GM21526 (cell line): Measurements from ENCODE around the gene BANP.
"Not testable (repeated sequence)": the region's sequence is repeated elsewhere in the genome, so short reads cannot be mapped to it uniquely, and the experiment has no call there.

ENCODE experiments used
- ATAC-seq: cut with Tn5 transposase; IDR thresholded peaks from one replicate; pipeline ENCODE4 v1.9.1; 2021; ENCODE audit warnings: moderate library complexity; ENCODE audit not compliant: unreplicated experiment, low FRiP score

BANP gene

GRCh38 chr16:88076211-88076931, 125.1 kb downstream of the BANP start:
- ATAC-seq, result no peak

DNA sequence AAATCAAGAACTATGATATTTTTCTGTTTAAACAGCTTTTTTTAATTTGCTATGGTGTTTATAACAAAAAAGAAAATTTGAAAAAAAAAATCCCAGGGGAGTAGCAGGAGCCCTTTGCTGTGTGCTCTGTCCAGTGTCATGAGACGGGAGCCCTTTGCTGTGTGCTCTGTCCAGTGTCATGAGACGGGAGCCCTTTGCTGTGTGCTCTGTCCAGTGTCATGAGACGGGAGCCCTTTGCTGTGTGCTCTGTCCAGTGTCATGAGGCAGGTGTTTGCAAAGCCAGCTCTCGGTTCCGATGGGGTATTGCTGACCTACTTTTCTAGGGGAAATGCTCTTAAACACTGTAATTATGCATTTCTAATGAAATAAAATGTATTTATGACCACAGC, 125.7 kb downstream of the BANP start:
- not testable (repeated sequence) for ATAC-seq

DNA sequence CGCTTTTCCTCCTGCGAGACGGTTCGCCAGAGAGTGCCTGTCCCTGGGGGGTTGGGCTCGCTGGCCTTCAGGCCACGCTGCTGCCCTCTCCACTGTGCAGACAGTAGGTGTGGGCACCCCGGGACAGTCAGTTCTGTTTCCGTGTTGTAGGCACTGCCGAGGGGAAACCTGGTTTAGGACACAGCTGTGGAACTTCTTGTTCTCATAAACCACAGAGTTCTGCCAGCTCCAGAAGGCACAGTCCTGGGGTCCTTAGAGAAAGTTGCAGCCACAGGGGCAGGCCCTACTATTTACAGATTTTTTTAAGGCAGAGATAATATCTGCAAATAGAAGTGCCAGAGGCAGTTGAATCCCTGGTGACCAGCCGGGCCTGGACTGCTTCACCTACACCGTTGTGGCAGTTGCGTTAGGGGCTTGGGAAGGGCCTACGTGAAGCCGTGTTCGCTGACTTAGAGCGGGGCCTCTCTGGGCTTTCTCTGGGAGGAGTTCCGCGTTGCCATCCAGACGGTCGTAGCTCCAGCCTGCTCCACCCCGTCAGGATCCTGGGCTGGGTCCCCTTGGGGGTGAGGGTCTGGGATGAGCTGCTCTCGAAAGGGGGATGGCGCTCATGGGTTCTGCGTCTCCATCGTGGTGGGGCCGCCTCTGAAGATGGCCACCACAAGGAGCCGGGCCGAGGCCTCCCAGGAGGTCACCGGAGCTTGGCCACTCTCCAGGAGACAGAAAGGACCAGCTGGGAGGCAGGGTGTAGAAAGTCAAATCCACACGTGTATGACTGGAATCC, 126.3 kb downstream of the BANP start:
- no peak for ATAC-seq

- no peak for ATAC-seq
Measured at GRCh38 chr16:88078111-88078775, 127.0 kb downstream of the BANP start.

DNA sequence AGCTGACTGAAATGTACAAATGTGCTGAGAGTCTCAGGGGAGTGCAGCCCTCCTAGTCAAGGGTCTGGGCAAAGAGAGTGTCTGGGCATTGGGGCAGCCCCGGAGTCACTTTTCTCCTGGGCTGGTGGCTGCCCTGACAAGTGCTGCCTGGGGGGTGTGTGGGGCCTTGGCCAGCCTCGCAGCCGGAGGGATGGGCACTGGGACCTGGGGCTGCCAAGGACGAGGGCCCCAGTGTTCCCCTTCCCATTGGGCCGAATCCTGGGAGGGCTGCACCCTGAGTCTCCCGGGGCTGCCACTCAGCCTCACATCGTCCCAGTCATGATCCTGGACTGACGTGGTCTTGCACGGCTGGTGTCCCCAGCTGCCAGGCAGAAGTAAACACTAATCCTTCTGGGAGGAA, 132.3 kb downstream of the BANP start:
- no peak for ATAC-seq

DNA sequence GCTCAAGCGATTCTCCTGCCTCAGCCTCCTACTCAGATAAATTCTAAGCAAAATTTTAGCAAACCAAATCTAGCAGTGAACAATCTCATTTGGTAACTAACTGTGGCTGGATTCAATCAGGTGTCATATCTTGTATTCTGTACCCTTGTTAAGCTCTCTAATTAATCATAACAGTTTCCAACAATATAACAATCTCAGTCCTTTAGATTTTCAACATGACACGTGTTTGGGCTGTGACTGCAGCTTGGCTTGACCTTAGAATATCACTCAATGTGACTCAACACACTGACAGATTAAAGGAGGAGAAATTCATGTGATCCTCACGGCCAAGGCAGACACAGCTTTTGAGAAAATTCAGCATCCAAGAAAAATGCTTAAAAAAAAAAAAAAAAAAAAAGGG, 133.6 kb downstream of the BANP start:
- ATAC-seq, result no peak

DNA sequence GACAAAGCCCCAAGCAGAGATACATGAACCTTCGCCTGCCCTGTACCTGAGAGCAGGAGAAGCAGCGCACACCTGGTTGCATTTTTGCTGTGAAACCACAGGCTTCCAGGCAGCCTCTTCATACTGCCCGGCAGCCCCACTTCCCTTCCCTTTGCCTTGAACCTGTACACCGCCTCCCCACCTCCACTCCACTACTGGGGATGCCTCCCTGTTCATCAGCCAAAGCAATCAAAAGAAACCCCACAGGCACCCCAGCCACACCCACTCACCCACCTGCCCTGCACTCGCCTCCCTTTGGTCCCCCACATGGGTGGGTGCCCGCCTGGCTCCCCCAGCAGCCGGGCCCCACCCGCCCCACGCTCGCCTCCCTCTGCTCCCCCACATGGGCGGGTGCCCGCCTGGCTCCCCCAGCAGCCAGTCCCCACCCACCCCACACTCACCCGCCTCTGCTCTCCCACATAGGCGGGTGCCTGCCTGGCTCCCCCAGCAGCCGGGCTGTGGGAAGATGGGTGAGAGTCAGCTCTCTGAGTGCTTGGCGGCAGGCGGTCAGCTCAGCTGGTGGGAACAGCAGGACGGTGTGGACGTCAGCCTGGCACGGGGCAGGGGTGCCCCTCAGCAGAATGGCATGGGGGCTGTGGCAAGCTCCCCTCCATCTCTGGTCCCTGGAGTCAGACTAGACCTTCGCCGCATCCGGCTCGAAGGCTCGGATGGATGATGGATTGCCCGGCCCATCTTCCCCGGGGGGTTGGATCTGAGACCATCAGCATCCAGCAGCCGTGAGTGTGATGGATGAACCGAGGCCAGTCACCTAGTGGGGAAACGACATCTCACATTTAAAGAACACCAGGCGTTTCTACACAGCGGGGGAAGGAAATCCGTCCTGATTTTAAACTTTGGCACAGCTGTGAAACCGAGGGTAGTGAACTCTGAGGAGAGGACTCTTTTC, 135.6 kb downstream of the BANP start:
- ATAC-seq, result no peak

- no peak for ATAC-seq
Measured at GRCh38 chr16:88087517-88087877, 136.3 kb downstream of the BANP start.

DNA sequence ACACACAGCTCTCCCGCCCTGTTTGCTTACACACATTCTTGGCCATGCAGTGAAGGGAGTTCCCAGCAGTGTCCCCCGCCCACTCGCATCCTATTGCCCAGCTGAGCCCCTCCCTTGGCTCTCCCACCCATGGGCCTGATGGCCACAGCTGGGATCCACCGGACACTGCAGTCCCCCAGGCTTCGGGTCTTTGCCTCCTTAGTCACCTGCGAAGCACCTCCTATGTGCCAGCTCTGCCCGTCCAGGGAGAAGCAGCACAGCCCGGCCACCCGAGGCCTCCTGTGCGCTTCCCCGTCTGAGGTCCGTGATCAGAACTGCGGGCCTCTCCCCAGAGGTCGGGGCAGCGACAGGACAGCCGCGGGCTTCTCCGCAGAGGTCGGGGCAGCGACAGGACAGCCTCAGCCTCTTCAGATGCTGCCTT, 136.9 kb downstream of the BANP start:
- ATAC-seq, result no peak

GRCh38 chr16:88088611-88089010, 137.4 kb downstream of the BANP start:
- ATAC-seq, result not testable (repeated sequence)

DNA sequence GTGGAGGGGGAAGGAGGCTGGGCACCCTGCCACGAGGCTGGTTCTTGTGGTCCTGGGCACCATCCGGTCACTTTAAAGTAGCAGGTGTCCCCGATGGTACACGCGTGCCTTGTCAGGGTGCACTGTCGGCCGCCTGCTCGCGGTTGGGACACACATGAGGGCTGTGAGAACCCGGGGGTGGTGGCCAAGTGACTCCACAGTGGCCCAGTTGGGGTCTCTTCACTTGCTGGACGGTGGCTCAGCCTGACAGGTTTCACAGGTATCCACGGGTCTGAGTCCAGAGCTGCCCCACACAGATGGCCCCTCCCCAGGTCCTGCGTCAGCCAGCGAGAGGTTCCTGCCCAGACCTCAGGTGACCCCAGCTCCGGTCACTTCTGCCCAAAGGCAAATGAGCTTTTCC, 137.8 kb downstream of the BANP start:
- ATAC-seq, result not testable (repeated sequence)

- ATAC-seq, result not testable (repeated sequence)
Measured at GRCh38 chr16:88089632-88090376, 138.6 kb downstream of the BANP start.

GRCh38 chr16:88090377-88091175, 139.3 kb downstream of the BANP start:
- ATAC-seq, result not testable (repeated sequence)

DNA sequence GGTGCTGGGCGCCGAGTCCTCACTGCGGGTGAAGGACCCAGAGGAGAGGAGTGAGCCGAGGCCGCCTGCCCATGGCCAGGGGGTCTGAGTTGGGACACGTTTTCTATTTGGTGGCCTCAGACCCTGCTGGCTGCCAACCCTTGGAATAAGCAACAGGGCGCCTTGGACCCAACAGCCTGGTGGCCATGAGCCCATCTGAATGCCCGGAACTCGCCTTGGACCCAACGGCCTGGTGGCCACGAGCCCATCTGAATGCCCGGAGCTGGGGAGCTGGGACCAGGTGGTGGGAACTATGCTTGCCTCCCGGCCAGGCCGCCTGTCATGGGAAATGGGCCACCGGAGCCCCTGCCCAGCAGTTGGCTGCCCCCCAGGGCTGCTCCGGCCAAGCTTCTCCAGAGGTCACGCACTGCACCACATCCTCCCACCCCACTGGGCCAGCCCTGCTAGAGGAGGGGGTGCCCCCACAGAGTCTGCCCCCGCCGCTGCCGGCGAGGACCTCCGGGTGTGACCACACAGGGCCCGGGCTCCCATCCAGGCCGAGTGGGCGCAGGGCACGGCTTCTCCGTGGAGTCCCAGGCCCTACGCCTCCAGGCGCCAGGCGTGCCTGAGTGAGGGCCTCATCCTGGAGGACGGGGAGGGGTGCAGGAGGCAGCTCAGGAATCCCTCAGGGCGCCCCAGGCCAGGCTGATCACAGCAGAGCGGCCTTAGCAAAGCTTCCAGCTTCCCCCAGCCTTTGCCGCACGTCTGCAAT, 140.2 kb downstream of the BANP start:
- ATAC-seq, result not testable (repeated sequence)

DNA sequence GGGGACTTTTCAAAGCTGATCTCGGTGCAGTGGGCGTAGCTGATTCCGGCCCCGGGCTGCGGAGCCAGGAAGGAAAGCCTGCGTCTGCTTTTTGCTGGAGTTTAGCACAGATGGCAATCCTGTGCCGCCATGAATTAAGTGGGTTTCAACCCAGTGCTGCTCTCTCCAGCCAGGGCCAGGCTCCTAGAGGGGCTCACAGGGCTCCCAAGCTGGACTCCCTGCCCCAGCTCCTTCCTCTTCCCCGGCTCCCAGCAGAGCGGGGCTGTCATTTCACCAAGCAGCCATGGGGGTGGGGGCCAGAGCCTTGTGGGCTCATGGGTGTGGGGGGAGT, 140.7 kb downstream of the BANP start:
- ATAC-seq, result not testable (repeated sequence)

- not testable (repeated sequence) for ATAC-seq
Measured at GRCh38 chr16:88092791-88093555, 141.7 kb downstream of the BANP start.

DNA sequence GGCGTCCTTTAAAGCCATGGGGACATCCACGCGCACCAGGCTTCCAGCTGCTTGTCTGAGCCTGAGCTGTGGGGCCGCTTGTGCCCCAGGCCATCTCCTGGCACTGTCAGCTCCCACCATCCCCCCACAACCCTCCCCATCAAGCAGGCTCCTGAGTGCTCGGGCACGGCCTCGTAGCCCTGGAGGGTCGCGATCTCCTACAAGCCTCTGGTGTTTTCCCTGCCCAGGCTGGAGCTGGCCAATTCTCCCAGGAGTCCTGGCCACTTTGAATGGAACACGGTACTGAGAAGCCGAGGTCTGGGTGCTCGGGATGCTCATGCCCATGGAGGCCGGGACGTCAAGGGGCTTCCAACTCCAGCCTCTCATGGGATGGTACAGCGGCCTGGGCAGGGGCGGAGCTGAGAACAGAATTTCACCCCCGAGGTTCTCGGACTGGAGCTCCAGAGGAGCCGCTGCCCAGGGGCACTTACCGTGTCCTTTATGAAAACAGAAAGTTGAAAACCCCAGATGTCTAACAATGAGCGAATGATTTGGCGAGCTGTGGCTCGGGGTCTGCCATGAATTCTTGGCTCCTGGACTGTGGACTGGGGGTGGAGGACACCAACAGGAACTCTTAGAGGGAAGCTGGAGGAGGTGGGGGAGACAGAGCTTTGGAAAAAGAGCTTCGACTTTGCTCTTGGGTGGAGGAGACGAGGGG, 142.5 kb downstream of the BANP start:
- ATAC-seq, result not testable (repeated sequence)
